Right renal cortex interstitium (tissue), 3 donors: ENCODE results near the gene CCNB2. TPM values are rescaled to one million over a fixed set of nuclear protein-coding genes. Genes with fewer than 3 reads are reported as not detected.

Experiments
- DNase-seq, 3 donors: peaks; one replicate each; pipeline ENCODE4 v3.0.0-alpha.2; 2013; ENCODE audit warnings: low read depth in 3 of 3, low spot score in 2 of 3
- polyA plus RNA-seq, 3 donors: library from polyadenylated mRNA; unstranded; fragments of 120-200 nt; gene quantifications; one replicate each; pipeline ENCODE4 v1.2.1, GENCODE V29; 2013; ENCODE audit not compliant: insufficient read length in 3 of 3

The CCNB2 gene
- polyA plus RNA-seq, 3 donors, result 44.0 to 46.9 (median 44.1) TPM

DNA sequence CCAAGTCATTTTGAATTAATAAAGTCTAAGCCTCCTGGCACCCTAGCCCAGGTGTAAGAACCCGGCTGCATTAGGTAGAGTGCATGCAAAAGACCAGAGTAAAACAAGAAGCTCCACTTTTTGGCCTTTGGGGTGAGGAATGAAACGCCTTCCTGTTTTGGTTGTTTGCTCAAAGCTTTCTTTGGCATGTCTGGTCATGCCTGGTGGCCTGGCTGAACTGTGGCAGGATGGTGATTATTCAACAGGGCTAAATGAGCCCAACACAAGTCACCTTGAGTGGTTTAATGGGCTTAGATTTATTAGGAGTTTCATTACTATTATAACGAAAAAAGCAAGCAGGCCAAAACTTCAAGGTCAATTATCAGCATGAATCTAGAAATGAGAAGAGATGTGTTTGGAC is 60.8 kb downstream of the CCNB2 start:
- peak in 1 of 3 donors; percentile 45 for DNase-seq

DNA sequence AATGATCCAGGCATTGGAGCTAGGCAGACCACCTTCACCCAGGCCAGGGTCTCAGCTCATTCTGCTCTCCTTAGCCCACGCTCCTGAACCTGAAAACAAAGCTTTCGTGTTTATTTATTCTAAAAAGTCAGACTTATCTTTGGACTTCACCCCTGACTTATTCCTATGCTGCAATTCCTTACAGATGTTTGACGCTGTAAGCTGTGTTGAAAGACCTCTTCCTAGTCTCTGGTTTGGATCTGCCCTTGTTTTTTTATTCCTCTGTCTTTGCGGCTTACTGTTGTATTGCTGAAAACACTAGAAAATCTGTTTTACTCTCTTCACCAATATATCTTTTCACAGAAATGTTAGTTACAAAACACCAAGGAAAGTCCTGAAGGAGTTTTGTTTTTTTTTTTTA is 61.2 kb downstream of the CCNB2 start:
- no peak for DNase-seq

DNA sequence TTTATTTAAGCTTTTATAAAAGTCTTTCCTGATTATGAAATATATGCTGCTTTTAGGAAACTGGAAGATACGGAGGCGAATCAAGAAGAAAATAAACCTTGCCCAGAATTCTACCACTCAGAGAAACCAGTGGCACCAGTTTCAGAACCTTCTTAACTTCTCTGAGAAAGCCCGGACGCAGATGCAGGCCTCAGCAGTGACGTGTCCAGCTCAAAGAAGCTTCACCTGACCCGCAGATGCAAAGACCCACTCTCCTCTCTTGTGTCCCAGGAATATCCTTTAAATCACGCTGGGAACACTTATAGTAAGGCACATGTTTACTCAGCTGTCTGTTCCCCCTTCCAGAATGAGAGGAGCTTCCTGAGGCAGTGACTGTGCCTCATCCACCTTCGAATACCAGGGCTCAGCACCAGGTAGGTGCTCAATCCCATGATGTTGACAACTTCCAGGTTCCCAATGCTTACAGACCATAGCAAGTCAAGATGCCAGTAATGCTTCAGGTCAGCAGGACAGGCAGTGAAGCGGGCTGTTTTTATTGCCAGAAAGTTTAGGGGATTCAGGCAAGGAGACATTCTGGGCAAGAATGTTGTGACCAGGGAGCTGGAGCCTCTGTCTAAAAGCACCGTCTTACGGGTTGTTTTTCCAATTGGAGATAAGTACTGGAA is 61.8 kb downstream of the CCNB2 start:
- no peak for DNase-seq

GRCh38 chr15:59168536-59168935 is 63.6 kb downstream of the CCNB2 start:
- no peak for DNase-seq

DNA sequence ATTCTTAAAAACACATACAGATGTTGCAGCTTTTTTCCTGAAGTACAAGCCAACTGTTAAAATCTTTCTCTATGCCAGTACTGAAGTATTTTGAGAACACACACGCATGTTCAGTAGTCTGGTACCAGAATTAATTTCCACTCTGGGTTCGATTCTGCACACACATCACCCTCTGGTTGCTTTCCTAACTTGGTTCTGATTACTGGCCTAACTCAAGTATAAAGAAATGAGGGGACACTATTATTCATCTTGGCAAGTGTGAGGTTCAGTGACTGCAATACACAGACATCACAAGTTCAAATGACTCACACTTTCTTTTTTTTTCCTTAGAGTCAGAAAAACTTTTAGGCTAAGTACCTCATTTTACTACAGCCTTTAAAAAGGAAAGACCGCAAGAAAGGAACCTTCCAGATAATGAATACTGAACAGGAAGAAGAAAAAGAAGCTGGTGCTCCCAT is 64.3 kb downstream of the CCNB2 start:
- DNase-seq, result no peak

- no peak for DNase-seq
Measured at GRCh38 chr15:59170295-59171066, 65.5 kb downstream of the CCNB2 start.

GRCh38 chr15:59171067-59171397 is 66.1 kb downstream of the CCNB2 start:
- no peak for DNase-seq

GRCh38 chr15:59172289-59172901 is 67.4 kb downstream of the CCNB2 start:
- DNase-seq, result no peak

DNA sequence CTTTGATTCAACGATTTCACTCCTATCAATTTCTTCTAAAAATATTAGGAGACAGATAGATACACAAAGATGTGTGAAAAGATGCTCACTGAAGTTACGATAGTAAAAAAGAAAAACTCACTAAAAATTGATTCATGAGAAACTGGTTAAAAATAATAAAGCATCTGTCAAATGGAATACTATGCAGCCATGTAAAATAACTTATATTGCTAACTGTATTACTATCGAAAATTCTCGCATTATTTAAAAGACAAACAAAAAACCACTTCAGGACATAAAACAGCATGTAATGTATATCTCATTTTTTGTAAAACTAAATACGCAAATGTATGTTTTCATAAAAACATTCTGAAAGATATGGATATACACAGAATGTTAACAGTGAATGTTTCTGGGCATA is 68.2 kb downstream of the CCNB2 start:
- no peak for DNase-seq

DNA sequence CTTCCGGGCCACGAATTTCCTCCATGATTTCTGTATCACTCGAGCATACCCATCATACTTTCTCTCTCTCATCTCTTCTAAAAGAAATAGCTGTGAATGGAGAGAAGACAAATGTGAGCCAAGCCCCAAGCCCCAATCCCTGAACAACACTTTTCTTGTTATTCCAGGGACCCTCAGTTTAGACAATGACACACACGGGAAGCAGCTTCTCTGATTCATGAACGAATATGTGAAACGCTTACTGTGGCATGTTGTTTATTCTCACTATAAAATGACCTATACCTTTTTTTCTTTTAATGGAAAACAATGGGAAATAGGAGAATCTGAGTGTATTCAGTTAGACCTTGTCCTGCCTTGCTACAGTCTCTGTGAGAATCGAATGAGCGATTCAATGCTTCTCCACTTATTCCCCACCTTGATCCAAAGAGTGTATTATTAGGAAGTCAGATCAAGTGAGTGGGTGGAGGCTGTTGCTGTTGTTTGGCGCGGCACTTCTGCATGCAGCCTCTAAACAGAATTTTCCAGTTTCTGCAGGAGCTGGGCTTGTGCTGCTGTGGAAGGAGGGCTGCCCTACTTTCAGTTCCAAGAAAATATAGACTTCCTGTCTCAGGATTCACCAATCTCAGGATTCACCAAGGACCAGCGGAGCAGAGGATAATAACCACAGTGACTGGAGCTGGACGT is 69.3 kb downstream of the CCNB2 start:
- no peak for DNase-seq

Other genes with a start within 250 kb of the CCNB2 start
- 100 to 1,000 TPM; 128 to 148 (median 138) TPM for gene SLTM, start 171.5 kb upstream of the CCNB2 start, polyA plus RNA-seq
- gene RNF111, start 117.5 kb upstream of the CCNB2 start, polyA plus RNA-seq, result 10 to 100 TPM; 36.9 to 37.9 (median 37.0) TPM
- under 1 TPM; 0.10 to 0.19 (median 0.11) TPM for gene LDHAL6B, start 101.7 kb downstream of the CCNB2 start, polyA plus RNA-seq